HG03521 (cell line): ENCODE measurements around the gene NABP2.
A peak's percentile ranks its signal among the peaks of the same experiment; 100 is the strongest.

Source experiments
- ATAC-seq: cut with Tn5 transposase; IDR thresholded peaks from one replicate; pipeline ENCODE4 v1.9.1; 2021; ENCODE audit warnings: mild to moderate bottlenecking, moderate library complexity; ENCODE audit not compliant: unreplicated experiment

NABP2 gene

DNA sequence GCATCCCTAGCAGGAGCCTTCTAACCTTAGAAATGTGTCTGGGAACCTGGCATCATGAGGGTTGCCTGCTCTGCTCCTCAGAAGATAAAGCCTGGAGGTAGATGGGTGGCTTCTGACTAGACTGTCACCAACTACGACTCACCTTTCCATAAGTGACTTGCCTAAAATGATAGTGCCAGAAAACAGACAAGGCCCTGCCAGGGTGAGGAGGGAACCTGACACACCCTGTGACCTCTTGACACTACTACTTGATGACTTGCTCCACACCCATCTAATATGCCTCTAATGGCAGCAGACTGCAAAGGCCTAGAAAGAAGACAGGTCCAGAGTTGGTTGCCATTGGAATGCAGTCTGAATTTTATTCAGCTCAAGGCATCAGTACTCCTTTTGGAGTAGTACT lies 11.8 kb upstream of the NABP2 start:
- no peak for ATAC-seq

DNA sequence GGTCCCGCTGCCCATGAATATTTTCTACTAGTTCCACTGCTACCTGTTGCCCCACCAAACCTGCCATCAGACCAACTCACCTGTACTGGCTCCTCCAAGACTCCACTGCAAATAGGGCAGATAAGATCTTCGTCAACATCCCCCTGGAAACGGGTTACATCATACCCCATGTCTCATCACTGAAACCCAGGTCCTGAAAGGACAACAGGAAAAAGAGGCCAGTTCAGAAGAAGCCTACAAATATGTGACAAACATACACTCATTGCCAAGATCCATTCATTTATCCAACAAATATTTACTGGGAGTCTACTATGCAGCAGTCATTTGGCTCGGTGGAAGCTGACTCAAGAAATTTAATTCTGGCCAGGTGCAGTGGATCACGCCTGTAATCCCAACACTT lies 10.3 kb upstream of the NABP2 start:
- no peak for ATAC-seq

DNA sequence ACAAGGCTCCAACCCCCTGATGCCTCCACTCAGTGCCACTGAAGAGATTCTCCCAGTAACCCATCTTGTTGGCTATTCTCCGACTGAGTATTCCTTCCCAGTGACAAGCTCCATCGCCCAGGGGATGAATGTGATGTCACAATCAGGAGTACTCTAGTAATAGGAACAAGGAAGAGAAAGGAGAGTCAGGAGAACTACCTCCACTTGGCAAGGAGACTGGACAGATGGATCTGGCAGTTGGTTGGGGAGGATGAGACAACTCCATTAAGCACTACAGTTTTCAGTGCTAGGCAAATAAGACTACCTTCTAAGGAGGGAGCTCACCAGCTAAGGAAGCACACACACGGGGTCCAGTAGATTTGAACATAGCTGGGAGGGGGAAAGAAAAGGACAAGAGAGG lies 7.7 kb upstream of the NABP2 start:
- no peak for ATAC-seq

DNA sequence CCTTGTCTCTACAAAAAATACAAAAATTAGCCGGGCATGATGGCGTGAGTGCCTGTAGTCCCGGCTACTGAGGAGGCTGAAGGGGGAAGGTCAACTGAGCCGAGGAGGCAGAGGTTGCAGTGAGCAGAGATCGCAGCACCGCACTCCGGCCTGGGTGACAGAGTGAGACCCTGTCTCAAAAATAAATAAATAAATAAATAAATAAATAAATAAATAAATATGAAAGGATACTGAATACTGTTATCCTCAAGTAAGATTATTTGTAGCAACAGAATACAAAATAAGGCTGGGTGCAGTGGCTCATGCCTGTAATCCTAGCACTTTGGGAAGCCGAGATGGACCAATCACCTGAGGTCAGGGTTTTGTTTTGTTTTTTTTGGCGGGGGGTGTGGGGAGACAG lies 4.3 kb upstream of the NABP2 start:
- ATAC-seq: no peak

DNA sequence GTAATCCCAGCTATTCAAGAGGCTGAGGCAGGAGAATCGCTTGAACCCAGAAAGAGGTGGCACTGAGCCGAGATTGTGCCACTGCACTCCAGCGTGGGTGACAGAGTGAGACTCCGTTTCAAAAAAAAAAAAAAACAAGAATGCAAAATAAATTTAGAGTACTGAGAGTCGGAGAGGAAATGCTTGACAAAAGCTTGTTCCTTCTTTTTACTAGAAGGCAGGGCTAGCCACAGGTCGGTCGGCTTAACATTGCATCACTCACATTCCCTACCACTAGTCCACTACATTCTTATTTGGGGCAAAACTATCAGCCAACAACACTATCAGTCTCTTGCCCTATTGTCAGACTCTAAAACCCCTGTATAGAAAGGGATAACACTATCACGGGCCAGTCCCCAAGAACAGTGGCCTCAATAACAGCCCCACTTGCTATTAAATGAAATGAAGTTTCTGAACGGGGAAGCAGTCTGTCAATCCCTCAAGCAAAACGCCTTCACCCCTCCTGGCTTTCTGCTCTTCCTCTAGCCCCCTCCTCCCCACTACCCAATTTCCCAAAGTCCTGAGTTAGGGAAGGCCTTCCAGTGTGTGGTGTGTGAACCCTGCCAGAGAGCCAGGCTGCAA lies 3.4 kb upstream of the NABP2 start:
- no peak for ATAC-seq

DNA sequence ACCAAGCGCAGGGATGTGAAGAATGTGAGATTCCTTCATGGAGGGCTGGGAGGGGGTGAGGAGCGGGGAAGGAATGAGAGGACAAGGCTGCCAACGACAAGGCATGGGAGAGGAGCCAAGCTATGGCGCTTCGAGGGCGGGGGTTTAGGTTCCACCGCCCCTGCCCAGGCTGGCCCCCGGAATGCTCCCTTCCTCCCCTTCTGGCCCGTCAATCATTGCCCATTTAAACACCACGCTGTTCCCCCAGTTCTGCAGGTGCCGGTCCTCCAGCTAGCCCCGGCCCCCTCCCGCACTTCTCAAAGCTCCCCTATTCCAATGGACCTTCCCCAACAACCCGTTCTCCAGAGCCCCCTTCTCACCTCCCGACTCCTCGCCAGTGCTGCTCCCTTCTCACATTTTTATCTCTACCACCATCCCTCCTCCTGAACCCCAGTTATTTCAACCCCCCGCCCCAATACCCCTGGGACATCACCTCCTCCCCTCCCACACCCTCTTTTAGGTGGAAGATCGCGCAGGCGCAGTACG lies 2.8 kb upstream of the NABP2 start:
- ATAC-seq: peak; percentile 13

DNA sequence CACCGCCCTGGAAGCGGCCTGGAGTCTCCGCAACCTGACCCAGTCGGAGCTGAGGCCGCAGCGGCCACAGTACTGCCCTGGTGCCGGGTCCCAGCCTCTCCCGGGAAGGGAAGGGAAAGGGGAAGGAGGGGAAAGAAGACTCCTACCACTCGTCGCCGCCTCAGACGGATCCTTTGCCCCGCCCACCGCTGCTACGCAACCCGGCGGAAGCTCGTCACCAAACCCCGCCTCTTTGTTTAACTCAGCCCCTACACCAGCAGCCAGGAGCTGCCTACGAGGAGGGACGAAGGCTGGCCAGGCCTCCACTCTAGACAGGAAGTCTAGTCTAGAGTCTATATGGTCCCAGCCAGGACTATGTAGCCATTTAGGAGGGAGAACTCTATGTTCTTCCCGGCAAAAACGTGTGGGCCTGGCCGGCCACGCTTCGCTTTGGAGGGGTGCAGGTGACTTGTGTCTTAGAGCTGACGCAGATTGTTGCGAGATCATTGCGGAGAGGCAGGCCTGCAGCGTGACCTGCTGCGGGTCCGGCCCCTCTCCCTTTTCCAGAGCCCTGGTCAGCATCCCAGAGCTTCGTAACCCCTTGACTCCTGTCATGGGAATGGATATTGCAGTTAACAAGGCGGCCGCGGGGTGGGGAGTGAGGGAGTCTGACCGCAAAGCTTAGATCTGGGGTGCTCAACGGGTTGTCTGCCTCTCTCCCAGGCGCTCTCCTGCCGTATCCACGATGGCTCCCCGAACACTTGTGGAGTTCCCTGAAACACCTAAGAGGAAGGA lies 2.2 kb upstream of the NABP2 start, which contains the start of gene RNF41:
RNF41 (minus strand) TSS at position 166 of the 774 bp plus-strand sequence. CDS start 7,875 bp downstream, outside the sequence.
- peak; percentile 68 for ATAC-seq

DNA sequence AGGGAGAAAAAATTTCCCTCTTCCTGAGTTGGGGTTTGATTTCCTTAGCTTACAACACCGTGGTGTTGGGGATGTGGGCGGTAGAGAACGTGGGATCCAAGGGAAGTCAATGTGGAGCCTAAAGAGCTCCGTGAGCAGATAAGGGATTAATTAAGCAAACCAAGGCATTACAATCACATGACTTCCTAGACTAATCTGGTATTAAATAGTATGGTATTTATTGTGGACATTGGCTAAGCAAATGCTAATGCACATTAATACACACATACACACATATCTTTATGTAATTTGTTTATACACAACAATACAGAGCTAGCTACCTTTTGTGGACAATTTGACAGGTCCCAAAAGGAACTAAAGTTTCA lies 1.6 kb upstream of the NABP2 start:
- ATAC-seq: no peak

DNA sequence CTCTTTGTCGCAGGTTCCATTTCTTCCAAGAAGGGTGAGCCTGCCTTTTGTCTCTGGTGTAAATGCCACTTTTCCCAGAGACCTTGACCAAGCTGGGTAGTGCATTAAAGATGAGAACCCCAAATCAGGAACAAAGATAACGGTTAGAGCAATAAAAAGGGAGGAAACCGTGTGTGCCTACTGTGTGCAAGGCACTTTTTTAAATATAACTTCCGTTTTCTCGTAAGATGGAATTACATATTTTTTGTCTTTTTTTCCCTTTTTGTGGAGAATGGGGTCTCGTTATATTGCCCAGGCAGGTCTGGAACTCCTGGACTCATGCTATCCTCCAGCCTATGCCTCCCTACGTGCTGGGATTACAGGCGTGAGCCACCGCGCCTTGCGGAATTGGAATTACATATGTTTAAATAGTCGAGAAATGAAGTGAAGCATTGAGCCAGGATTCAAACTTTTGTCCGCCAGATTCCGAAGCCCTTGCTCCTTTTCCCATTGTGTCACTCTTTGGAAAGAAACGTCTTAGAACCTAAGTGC lies 506 bp upstream of the NABP2 start:
- no peak for ATAC-seq

DNA sequence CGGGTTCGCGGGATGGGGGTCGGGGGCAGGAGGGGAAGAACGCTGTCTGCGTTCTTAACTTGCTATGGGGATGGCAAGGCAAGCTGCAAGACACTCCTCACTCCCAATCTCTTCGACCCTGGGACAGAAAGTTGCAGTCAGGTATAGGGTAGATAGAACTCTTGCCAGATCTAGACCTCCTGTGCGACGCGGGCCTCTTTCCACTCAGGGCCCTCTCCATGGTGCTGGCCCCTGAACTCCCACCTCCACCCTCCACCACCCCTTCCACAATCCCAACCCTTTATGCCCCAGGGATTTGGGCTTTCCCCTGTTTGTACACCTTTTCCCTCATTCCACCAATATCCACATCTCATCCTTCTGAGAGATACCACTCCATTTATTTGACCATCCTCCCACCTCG lies 812 bp downstream of the NABP2 start:
- ATAC-seq: no peak

DNA sequence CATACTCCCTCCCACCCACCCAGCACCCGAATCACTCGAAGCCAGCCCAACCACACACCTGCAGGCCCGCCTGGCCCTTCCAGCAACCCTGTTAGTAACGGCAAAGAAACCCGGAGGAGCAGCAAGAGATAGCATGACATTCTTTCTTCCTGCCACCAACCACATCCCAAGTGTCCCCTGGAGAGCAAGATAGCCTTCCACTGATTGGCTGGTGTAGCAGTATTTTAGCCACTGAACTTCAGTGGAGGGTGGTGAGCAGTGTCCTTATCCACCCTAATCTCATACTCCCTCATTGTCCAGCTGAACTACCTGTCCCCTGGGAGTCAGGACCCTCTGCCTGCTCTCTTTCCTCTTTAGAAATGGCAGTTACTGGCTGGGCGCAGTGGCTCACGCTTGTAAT lies 4.9 kb downstream of the NABP2 start:
- ATAC-seq: no peak

DNA sequence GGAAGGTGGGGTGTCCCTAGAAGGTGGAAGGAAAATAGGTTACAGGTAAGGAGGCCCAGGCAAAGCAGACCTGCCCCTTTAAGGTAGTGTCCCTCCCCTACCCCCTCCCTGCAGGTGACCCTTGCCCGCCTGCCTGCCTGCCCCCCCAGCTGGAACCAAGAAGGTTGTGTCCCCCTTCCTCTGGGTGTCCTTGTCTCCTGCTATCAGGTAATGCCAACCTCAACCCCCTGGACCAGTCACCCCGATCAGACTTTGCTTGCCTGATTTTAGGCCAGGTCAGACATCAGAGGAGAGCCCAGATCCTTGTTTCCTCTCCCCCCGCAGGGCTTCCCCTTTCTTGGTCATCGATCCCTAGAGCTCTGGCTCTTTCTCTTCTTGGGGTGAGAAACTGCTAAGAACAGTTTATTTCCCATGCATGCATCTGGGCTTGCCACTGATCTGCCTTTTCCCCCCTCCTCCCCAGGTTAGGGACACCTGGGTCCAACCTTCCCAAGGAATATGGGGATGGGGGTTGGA lies 5.8 kb downstream of the NABP2 start, which contains the start of gene SLC39A5:
SLC39A5 (plus strand) TSS at position 136 of the 516 bp plus-strand sequence. CDS start 1,224 bp downstream, outside the sequence.
- no peak for ATAC-seq

DNA sequence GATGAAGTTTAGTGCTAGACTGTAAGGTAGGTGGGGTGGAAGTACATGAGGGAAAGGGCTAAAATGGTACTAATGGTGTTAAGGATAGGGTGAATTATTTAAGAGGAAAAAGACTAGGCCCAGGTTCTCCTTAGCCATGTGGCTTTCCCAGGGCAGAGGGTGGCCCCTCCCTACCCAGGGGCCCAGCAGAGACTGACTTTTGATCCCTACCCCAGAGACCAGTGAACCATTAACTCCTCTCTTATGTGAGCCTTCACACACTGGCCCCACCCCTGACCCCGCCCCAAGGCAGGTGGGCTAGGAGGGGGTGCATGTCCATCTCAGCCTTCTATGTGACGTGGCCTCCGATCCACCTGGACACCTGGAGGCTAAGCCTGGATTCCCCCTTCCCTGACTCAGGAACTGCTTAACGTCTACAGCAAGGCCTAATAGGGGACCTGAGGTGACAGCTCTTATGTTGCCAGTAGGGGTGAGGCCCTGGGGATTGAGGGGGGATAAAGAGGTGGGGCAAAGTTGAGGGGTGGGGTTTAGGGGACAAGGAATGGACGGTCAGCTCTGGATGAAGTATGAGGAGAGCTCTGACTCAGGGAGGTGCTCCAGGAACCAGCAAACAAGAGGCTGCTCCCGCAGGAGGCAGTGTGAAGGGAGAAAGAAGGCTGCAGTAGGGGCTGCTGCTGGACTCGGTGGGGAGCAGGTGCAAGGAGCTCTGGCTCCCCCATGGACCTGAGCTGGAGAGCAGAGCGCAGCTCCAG lies 6.5 kb downstream of the NABP2 start:
- no peak for ATAC-seq

DNA sequence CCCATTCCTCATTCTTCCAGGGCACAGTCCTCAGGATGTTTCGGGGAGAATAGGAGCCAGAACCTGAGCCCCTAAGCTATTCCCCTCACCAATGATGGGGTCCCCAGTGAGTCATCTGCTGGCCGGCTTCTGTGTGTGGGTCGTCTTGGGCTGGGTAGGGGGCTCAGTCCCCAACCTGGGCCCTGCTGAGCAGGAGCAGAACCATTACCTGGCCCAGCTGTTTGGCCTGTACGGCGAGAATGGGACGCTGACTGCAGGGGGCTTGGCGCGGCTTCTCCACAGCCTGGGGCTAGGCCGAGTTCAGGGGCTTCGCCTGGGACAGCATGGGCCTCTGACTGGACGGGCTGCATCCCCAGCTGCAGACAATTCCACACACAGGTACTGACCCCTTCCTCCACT lies 7.0 kb downstream of the NABP2 start:
- no peak for ATAC-seq

DNA sequence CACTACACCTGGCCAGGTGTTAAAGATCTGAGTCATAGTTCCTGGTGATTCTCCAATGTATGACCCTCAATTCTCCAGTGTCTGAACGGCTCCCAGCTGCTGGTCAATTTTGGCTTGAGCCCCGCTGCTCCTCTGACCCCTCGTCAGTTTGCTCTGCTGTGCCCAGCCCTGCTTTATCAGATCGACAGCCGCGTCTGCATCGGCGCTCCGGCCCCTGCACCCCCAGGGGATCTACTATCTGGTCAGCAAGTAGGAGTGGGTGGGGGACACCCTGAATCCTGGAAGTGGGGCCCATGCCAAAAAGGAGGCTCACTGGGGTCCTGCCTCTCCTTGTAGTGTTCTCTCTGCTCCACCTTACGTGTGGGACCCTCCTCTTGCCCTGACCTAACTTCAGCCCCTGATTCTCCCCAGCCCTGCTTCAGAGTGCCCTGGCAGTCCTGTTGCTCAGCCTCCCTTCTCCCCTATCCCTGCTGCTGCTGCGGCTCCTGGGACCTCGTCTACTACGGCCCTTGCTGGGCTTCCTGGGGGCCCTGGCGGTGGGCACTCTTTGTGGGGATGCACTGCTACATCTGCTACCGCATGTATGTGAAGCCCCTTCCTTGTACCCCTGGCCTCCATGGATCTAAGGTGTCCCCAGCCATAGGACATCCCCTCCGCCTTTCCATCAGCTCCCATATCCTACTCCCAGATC lies 10.7 kb downstream of the NABP2 start:
- ATAC-seq: no peak

DNA sequence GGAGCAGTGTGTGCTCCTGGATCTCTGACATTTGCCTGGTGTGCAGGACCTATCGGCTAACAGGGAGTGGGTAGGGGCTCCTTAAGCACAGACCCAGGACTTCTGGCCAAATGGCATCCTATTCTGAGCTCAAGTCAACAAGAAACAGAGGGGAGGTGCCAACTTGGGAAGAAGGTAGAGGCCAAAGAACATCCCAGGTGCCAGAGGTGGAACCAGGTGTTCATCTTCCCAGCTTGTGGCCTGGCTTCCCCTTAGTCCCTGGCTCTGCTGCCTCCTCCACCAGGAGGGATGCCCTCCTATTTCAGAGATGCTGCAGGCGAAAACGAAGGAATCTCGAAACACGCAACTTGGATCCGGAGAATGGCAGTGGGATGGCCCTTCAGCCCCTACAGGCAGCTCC lies 11.9 kb downstream of the NABP2 start:
- ATAC-seq: no peak

DNA sequence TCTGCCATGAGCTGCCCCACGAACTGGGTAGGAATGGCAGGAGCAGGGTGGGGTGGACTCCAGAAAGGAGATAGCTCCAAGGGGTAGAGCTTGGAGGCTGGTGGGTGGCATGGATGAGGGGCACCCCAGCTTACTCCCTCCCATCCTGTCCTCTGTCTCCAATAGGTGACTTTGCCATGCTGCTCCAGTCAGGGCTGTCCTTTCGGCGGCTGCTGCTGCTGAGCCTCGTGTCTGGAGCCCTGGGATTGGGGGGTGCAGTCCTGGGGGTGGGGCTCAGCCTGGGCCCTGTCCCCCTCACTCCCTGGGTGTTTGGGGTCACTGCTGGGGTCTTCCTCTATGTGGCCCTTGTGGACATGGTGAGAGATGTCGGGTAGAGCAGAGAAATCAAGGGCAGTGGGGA lies 12.8 kb downstream of the NABP2 start:
- ATAC-seq: no peak

DNA sequence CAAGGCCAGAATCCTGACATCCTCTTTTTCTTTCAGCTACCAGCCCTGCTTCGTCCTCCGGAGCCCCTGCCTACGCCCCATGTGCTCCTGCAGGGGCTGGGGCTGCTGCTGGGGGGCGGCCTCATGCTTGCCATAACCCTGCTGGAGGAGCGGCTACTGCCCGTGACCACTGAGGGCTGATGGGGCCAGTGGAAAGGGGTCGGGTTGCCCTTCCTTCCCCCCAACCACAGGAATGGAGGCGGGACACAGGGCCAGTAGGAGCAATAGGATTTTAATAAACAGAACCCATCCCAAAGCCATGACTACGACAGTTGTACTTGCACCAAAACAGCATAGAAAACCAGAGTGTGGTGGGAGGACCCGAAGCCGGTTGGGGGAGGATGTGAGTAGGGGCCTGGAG lies 13.4 kb downstream of the NABP2 start:
- no peak for ATAC-seq

DNA sequence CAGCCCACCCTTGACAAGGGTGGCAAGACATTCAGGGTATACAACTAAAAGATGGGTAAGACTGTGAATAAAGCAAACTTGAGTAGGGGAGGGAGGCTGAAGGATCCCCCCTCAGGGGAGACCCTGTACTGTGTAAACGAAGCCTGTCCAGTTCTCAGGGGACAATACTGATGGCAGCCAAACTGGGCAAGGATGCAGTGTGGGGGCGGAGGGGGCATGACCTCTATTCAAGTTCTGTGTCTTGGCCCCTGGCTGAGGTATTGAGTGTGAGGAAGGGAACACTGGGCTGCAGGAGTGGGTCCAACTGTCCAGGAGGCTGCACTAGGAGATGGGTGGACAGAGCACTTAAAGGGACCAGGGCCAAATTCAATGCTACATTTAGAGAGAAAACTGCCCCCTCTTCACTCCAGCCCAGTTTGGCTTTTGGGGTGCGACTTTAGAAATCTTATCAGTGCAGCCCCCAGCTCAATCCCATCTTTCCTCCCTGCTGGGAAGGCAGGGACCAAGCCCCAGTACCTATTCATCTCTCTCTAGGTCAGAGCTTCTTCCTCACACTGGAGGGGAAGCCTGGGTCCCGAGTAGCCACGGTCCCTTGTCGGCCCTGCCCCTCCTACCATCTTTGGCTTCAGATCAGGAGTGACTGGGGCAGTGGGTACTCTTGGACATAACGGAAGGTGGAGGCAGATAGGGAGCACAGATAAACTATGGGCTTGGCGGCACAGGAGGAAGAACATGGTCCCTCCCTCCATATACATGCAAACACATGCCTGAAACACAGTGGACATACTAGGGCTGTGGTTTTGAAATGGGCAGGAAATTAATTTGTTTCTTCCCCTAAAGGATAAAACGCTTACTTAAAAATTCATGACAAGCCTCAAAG lies 17.5 kb downstream of the NABP2 start:
- ATAC-seq: no peak

DNA sequence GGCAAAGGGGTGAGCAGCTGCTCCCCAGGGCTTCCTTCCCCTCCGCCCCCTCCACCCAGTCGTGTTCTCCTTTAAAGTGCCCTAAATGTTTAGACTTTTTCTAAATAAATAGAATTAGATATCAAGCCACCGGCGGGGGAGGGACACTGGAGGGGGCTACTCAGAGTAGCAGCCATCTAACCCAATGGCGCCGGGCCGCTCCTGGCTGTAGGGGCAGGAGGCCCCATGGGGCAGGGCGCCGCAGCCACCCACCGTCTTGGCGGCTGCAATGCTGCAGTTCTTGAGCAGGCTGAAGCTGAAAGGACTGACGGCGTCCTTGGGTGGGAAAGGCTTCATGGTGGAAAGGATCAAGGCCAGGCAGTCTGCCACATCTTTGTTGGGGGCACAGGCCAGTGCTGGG lies 18.8 kb downstream of the NABP2 start:
- no peak for ATAC-seq
